ENCODE data around the gene LIPC.

Gene LIPC

DNA sequence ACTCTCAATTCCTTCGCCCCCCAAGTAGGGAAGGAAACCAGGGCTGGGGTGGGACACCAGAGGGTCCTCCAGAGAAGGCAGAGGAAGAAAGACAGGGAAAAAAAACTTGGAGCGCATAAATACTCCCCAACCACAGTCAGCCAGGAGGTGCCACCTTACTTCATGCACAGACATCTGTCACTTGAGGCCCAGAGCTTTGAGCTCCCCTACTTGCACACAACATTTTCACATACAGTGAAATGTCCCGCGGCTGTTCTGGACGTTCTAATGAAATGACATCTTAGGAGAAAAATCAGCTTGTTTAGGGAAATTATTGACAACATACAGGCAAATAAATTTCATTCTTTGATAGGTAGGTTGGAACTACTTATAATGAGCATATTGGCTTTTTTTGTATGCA is 113.0 kb downstream of the LIPC start:
- DNase-seq, result no peak

DNA sequence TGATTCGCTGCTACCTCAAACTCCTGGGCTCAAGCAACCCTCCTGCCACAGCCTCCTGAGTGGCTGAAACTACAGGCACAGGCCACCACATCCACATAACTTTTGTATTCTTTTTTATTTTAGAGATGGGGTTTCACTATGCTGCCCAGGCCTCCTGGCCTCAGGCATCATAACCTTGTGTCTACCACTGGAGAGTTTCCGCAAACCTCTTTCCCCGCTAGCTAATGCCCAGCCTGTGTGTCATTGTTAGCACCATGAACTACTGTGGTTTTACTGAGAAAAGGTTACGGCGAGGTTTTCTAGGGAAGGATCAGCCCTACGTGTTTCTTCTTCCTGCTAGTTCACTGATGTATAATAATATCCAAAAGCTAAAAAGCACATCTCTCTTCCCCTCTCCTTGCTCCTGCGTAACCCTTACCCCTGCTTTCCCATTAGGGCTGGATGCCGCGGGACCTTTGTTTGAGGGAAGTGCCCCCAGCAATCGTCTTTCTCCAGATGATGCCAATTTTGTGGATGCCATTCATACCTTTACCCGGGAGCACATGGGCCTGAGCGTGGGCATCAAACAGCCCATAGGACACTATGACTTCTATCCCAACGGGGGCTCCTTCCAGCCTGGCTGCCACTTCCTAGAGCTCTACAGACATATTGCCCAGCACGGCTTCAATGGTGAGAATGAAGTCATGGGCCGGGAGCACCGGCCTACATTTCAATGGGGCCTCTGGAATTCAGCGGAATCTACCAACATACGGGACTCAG is 113.7 kb downstream of the LIPC start:
- DNase-seq, result peak; percentile 7

DNA sequence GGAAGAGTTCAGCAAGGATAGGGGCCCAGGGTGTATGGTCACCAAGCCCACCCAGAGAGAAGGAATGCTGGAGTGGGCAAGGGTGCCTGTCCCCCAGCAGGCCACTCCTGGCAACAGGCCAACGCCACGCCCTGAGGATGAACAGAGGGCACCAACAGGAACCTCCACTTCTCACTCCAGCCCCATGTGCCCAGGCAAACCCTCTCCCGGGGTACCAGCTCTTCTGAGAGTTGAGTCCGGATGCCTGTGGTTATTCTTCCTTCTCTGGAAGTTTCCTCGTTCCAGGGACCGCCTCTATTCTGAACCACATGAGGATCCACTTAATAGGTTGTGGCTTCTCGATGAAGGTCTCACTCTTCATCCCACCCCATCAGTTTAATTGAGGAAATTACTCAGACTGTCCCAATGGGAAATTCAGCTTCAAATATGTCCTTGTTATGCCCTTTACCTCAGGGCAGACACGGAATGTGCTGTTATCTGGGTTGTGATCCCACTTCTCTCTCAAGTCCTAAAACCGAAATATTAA is 114.3 kb downstream of the LIPC start:
- DNase-seq, result no peak

DNA sequence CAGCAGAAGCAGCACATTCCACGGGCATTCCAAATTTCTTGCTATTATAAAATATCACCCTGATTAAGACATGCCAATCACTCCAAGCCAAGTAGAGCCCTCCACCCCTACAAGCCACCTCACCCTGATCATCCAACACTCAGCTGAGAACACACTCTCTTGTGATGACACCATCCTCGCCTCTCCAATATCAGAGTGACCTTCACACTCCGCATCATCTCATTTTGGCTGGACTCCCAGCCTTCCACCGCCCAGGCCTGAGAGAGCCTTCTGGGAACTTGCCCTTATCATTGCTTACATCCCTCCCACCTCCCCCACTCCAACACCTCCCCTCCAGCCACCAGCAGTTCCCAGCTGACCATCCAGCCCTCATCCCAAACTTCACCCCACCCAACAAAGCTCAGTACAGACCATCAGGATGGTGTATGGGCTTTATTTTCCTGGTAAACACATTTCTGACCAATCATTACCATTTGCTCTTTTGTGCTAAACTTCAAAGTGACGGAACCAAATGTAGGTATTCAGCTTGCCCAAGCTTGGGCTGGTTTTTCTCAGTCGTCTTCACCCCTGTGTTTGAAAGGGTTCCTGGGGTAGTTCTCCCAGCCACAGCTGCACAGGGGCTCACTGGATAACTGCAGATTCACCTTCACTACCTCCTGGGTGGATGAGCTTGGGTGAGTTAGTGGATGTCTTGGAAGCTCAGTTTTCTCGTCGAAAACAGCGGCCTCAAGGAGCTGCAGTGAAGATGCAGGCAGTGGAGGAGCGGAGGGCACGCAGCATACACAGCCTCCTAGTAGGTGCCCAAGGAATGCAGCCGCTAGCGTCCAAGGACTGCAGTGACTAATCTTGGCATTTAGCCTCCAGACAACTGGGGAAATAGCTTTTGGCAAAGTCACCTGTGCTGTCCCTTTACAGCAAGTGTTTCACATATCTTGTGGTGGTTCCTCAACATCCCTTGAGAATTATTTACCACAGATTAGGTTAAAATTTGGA is 115.1 kb downstream of the LIPC start:
- no peak for DNase-seq

DNA sequence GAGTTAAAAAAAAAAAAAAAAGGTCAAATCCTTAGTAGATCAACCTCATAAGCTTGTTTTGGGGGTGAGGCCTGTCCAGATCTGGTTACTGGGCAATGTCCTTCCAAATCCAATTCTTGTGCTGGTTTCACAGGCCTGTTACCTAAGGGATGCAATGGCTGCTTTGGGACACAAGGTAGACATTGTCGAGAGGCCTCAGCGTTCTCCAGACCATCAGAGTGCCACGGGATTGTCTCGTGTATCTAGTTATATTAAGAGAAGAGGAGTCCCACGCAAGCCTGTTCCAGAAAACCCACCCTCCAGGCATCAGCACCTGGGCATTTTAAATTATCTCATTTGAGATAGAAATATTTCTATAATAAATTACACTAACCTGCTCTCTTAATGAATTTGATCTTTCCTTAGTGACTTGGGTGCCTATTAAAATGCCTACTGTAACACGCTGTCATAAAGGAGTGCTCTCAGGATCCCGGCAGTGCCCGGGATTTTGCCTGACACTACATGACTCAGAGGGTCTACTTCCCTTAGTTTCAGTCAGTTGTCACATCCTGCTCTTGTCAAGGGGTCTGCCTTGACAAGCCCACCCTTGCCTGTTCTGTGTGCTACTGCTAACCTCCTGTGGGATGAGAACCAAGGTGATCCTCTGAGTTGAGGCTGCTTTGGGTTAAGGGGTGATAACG is 116.0 kb downstream of the LIPC start:
- DNase-seq, result no peak

DNA sequence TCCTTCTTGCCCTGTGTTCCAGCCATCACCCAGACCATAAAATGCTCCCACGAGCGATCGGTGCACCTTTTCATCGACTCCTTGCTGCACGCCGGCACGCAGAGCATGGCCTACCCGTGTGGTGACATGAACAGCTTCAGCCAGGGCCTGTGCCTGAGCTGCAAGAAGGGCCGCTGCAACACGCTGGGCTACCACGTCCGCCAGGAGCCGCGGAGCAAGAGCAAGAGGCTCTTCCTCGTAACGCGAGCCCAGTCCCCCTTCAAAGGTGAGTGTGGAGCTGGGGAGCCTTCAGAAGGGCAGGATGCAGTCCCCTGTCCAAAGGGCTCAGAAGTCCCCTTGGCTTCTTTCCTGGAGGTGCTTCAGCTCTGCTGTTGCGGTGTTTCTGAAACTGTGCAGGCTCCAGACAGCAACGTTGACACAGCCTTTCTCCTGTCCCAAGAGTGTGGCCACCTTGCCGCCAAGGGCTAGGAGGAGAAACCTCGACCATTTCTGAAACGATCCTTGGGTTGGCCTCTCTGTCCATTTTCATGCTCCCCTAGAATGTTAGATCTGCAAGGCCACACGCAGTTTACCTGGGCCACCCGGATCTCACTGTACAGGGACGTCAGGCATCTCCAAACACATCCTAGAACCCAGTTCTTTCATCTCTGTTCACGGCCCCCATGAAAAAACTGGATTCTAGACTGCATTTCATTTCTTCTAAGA is 116.7 kb downstream of the LIPC start:
- no peak for DNase-seq

DNA sequence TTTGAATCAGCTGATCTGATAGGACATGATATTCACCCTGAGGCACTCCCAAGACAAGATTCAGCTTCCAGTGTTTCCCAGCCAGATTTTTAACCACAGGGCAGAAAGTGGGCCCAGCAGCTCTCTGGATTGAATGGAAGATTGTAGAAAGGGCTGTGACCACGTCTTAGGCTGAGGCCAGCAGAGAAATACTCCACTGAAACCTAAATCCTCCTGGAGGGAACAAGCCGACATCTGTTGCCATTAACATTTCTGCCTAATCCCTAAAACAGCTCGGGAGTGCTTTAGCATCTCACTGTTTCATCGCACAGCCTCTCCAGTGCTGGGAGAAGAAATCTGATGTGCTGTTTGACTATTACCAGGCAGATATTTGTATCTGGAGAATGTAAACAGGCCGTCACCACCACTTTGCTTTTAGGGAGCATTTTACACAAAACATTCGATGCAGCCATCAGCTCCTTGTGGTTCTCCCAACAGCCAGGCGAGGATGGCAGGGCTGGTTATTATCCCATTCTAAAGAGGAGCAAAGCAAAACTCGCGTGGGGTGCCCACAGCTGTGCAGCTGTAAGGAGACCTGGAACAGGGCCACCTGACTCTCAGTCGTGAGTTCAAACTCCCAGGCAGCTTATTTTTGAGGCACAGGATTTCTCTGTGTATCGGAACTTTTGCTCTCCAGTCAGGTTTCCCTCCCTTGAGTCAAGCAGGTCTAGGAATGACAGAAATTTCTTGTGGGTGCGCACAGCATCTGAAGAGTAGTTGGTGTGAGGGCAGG is 117.4 kb downstream of the LIPC start:
- no peak for DNase-seq

DNA sequence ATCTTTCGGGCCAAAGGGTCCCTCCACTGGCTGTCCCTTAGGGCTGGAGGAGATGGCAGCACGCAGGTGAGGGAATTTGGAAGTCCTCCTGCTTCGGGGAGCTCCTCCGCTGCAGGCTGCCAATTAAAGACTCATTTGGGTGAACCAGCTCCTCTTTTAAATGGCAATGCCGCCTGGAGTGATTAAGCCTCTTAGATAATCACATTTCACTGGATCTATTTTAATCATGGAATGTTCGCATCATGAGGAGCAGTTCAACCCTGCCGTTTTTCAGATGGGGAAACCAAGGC is 117.9 kb downstream of the LIPC start:
- DNase-seq, result no peak

DNA sequence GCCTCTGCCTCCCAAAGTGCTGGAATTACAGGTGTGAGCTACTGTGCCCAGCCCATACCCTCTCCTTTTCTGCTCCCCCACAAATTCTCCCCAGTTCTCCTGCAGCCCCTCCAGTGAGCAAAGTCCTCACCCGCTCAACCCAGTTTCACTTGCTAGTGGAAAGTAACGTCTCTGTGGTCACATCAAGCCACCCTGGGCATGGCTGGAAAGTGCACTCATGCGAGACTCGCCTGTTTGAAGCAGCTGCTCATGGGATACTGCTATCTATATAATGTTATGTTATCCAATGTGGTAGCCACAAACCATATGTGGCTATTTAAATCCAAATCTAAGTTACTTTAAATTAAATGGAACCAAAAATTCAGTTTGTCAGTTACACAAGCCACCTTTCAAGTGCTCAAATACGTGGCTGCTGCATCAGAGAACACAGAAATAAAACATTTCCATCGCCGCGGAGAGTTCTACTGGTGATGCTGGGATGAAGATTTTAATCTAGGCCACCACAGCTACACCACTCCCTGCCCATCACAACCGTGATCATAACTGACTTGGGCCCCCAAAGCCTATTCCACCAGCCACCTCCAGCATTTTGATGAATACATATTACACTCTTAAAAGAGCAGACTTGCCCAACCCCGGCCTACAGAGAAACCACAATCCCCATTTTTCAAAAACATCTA is 119.4 kb downstream of the LIPC start:
- DNase-seq, result no peak

DNA sequence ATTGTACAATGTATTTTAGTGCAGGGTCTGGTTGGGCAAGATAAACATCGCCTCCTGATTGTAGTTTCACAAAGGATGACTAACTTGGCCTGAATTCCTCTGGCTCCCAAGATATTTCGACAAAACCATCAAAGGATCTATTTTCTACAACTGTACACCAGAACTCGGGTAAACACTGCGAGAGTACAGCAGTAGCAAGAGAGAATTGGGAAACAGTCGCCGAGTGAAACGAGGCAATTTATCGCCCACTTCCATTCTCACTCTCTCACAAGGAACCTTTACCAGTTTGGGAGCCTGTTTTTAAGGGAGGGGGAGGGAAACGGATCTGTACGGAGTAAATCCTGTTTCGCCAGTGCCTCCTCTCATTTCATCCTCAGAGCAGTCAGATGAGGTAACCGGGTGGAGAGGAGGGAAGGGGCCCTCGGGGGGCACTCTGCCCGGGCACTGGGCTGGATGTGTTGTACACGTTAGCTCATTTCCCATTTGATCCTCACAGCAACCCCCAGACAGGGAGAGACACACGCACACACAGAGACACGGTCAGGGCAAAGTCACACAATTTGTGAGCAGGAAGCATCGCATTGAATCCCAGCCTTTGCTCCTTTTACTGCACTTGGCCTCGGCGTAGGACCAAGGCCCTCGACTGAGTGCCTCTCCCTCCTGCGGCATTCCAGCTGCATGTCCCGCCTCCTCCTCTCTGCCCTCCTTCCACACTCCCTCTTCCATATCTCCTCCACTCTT is 120.1 kb downstream of the LIPC start:
- DNase-seq, result no peak

DNA sequence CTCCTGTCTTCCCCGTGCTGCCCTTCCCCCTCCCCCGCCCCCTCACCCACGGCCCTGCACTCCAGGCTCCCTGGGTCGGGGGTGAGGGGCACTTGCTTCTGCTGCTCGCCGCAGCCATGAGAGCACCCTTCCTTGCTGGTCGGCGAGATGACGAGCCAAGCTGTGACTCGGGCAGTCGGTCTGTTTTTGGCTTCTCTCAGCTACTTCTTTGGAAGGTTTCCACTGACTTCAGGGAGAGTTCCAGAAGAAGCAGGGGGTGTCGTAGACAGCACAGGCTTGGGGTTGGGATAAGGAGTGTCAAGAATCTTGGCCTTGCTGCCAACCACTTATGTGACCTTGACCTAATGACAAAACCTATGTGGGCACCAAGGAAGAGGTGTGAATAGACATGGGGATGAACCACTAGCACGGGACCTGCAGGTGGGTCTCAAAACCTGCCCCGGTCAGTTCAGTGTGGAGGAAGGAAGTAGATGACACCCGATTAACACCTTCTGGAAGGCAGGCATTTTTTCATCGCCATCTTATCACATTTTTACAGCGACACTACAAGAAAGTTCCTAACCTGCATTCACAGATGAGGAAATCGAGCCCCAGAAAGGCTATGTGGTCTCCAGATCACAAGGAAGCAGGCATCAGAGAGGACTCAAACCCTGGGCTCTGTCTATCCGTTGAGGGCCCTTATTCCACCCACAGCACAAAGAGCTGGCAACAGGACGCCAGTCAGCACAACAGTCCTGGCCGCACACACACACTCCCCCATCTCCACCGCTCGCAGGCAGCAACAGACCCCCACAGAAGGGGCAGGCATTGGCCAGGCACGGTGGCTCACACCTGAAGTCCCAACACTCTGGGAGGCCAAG is 120.9 kb downstream of the LIPC start:
- DNase-seq, result no peak

DNA sequence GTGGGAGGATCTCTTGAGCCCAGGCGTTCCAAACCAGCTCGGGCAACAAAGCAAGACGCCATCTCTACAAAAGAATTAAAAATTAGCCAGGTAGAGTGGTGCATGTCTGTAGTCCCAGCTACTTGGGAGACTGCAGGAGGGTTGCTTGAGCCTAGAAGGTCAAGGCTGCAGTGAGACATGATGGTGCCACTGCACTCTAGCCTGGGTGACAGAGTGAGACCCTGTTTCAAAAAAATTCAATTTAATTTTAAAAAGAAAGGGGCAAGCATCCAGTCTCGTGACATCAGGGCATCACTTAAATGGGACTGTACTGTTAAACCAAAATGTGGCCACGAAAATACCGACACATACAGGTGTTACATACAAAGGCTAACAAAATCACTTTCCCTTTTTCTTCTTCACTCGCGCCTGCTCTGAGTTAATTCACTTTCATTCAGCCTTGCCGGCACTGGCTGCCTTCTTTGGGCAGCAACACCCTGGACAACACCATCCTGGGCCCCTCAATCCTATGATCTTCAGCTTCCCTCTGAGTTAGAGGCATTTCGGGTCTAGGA is 121.7 kb downstream of the LIPC start:
- no peak for DNase-seq

DNA sequence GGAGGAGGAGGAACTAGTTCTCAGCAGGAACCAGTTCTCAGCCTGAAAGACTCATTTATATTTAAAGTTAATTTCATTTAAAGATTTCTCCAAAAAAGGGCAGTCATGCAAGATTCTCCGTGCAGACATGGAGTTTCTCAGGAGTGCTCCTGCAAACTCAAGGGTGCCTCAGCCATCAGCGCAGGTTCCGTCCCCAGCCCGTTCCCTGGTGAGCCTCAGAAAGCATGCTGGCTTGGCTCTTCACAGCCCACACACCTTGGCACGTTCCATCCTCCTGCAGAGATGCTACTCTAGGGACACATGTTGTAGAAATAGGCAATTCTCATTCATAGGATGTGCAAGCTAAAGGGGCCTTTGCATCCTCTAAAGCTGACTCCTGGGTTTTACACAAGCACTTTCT is 123.0 kb downstream of the LIPC start:
- DNase-seq, result no peak

DNA sequence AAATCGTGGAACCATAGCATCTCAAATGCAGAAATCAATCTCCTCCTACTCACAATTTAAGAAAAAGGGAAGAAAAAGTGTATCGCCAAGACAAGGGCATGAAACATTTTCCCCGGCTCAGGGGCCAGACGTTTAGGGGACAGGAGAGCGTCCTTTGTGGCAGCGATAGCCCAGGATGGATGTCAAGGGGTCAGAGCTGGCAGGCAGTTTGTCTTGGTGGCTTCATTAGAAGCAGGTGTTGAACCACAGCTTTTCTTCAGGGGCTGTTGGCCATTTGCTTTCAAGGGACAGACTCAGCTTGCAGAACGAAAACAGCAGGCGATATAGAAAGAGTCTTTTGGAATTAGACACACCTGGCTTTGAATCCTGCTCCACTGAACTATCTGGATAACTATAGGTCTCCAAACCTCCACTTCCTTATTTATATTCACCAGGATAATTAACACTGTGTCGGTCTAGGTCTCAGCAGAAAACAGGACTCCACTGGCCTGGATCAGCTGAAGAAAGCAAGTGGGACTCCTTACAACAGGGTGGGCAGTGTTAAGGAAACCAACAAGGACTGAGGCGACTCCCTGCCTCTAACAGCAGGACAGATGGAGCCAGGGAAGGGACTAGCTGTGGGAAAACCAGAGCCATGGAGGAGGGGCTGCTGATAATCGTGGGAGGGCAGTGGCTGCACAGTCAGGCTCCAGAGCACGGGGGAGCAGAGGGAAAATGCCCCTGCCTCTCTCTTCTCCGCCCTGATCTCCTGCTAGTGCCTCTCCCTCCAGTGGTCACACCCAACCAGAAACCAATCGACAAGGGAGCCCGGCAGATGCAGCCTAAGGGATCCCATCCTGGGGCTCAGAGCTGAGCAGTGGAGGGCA is 123.6 kb downstream of the LIPC start:
- no peak for DNase-seq

DNA sequence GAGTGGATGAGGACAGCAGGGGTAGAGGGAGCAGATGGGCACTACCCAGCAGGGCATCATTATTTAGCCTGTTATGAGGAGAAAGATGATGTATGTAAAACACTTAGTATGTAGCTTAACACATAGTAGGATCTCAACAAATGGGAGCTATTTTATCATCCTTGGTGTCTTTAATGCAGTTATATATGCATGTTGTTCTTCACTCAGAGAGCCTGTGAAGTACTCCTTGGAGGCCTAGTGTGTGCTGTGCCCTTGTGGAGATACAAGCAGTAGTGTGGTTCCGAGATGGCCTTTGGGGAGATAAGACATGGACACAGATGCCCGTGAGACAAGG is 124.2 kb downstream of the LIPC start:
- DNase-seq, result no peak

DNA sequence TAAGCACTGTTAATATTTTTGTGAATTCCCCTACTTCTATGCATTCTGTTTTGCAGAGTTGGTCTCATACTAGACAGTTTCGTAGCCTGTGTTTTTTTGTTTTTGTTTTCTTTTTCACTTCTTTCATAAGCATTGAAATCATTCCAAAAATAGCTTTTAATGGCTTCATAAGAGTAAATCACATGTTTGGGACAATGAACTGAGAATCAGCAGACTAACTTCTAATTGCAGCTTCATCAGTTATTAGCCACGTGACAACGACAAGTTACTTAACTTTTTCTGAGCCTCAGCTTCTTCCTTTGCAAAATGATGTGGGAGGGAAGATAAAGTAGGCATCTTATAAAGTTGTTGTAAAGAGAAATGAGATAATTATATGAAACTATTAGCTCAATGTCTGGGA is 124.8 kb downstream of the LIPC start:
- DNase-seq, result no peak

DNA sequence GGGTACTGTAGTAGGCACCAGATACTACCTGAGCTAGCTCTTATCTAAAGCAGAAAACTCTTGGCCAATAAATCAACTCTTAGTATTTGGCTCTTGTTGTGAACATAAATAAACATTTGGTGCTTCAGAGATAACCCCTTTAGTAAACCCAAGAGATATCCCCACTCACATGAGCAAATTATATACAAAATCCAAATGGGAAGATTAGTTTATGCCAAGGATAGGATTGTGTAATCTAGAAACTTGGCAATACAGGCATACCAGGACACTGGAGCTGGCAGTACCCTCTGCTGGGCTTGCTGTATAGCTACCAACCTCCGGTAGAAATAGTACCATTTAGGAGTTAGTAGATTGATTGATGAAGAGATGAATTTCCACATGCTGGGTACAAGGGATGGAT is 127.0 kb downstream of the LIPC start:
- DNase-seq, result no peak

DNA sequence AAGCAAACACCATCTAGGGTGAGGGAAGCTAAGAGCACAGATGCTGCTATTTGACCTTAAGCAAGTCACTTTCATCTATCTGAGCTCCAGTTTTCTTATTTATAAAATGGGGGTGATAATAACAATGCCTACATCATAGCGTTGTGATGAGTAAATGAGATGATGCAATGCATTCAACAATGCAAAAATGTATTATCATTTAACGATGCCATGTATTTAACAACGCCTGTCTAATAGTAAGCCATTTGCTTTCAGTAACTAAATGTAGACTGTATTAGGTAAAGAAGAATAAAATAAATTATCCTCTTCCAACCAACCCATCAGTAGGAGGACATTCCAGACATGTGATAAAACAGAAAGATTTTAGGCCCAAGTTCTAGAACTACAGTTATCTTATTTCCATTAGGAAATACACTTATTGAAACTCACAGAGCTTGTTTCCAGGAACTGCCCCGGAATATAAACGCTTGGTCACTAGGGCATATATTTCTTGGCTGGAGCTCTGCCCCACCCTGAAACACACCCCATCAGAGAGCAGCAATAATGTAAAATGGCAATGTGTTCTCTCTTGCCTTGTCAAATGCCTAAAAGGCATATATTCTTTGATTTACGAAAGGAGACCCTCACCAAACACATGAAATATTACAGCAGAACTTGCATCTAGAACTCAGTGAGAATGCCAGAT is 128.3 kb downstream of the LIPC start:
- DNase-seq, result no peak

Data from CD4-positive, alpha-beta T cell treated with Interleukin-6 for 4 hours (primary cell).